Iris pigment epithelial cell (primary cell): ENCODE results near the gene LRRK2.
"Not testable (repeated sequence)": the region's sequence is repeated elsewhere in the genome, so short reads cannot be mapped to it uniquely, and the experiment has no call there.

ENCODE experiments used
- DNase-seq: peaks from one replicate; pipeline ENCODE4 v3.0.0-alpha.2; 2011; ENCODE audit warnings: low read depth

LRRK2 gene

GRCh38 chr12:40212566-40212965 is 12.2 kb upstream of the LRRK2 start:
- no peak for DNase-seq

GRCh38 chr12:40215982-40216381 is 8.8 kb upstream of the LRRK2 start:
- DNase-seq, result peak; percentile 50

- DNase-seq, result no peak
These were observed 8.1 kb upstream of the LRRK2 start for GRCh38 chr12:40216516-40217288.

- no peak for DNase-seq
These were observed 5.0 kb upstream of the LRRK2 start for GRCh38 chr12:40219760-40220159.

- DNase-seq, result peak; percentile 69
These were observed 2.5 kb upstream of the LRRK2 start for GRCh38 chr12:40222247-40222646.

- DNase-seq, result no peak
These were observed 1.2 kb upstream of the LRRK2 start for GRCh38 chr12:40223646-40224045.

GRCh38 chr12:40225337-40225983 is 663 bp downstream of the LRRK2 start:
- DNase-seq, result no peak

GRCh38 chr12:40225984-40226602 is 1.3 kb downstream of the LRRK2 start:
- DNase-seq, result no peak

GRCh38 chr12:40226705-40227104 is 1.9 kb downstream of the LRRK2 start:
- DNase-seq, result peak; percentile 90

- DNase-seq, result no peak
These were observed 2.6 kb downstream of the LRRK2 start for GRCh38 chr12:40227447-40227846.

GRCh38 chr12:40228727-40229126 is 3.9 kb downstream of the LRRK2 start:
- no peak for DNase-seq

GRCh38 chr12:40229690-40230651 is 5.2 kb downstream of the LRRK2 start:
- no peak for DNase-seq

GRCh38 chr12:40232602-40233001 is 7.8 kb downstream of the LRRK2 start:
- no peak for DNase-seq

GRCh38 chr12:40233741-40234367 is 9.1 kb downstream of the LRRK2 start:
- no peak for DNase-seq

GRCh38 chr12:40236357-40236850 is 11.6 kb downstream of the LRRK2 start:
- no peak for DNase-seq

GRCh38 chr12:40238266-40238902 is 13.6 kb downstream of the LRRK2 start:
- peak; percentile 76 for DNase-seq

- DNase-seq, result no peak
These were observed 14.2 kb downstream of the LRRK2 start for GRCh38 chr12:40238979-40239378.

- DNase-seq, result no peak
These were observed 16.0 kb downstream of the LRRK2 start for GRCh38 chr12:40240779-40241178.

- DNase-seq, result no peak
These were observed 16.9 kb downstream of the LRRK2 start for GRCh38 chr12:40241741-40242140.

- not testable (repeated sequence) for DNase-seq
These were observed 19.8 kb downstream of the LRRK2 start for GRCh38 chr12:40244526-40245156.
